Measurements from ENCODE around the gene KRI1. TPM values are rescaled to one million over a fixed set of nuclear protein-coding genes. Genes with fewer than 3 reads are reported as not detected.
"Not testable (repeated sequence)": the region's sequence is repeated elsewhere in the genome, so short reads cannot be mapped to it uniquely, and the experiment has no call there.

KRI1 gene
- total RNA-seq, 3 donors from 2014 or later: 16.4 to 23.6 (median 17.6) TPM

DNA sequence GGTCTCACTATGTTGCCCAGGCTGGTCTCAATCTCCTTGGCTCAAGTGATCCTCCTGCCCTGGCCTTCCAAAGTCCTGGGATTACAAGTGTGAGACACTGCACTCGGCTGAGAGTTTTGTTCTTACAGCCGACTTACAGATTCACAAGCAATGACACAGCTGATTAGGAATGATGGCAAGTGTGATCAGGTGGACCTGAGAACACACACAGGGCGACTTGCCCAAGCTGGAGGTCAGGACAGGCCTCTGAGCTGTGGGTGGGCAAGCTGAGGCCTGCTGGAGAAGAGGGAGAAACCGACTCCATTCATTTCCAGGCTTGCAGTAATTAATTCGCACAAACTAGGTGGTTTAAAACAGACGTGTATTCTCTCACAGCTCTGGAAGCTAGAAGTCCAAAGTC is 30.2 kb downstream of the KRI1 start:
- no peaks in the 10 kb centered on the region for H3K4me1 ChIP-seq

GRCh38 chr19:10533646-10534386 is 32.0 kb downstream of the KRI1 start:
- no peak overlapping the region for H3K4me3 ChIP-seq
- H3K27ac ChIP-seq: no peak overlapping the region
- no peaks in the 10 kb centered on the region for H3K36me3 ChIP-seq
- intact Hi-C loops (cut with DNase I; ENCODE audit: low total_unique reads): no loop called here
- H3K4me1 ChIP-seq: no peaks in the 10 kb centered on the region
- H3K27me3 ChIP-seq: no peaks in the 10 kb centered on the region
- DNase-seq (ENCODE audit: low spot score in 2 of 2): no peak
- TF ChIP-seq POLR2A (IDR thresholded peaks at IDR 0.05) (no peak), POLR2AphosphoS5 (IDR thresholded peaks at IDR 0.05) (no peak)
- TF ChIP-seq, protein P1, sequence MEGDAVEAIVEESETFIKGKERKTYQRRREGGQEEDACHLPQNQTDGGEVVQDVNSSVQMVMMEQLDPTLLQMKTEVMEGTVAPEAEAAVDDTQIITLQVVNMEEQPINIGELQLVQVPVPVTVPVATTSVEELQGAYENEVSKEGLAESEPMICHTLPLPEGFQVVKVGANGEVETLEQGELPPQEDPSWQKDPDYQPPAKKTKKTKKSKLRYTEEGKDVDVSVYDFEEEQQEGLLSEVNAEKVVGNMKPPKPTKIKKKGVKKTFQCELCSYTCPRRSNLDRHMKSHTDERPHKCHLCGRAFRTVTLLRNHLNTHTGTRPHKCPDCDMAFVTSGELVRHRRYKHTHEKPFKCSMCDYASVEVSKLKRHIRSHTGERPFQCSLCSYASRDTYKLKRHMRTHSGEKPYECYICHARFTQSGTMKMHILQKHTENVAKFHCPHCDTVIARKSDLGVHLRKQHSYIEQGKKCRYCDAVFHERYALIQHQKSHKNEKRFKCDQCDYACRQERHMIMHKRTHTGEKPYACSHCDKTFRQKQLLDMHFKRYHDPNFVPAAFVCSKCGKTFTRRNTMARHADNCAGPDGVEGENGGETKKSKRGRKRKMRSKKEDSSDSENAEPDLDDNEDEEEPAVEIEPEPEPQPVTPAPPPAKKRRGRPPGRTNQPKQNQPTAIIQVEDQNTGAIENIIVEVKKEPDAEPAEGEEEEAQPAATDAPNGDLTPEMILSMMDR (IDR thresholded peaks at IDR 0.05): no peak
- no peaks in the 10 kb centered on the region for H3K9me3 ChIP-seq

More for the DNA sequence above, 30.2 kb downstream of the KRI1 start:
- no peaks in the 10 kb centered on the region for H3K9me3 ChIP-seq
- H3K36me3 ChIP-seq: no peaks in the 10 kb centered on the region
- DNase-seq (ENCODE audit: low spot score in 2 of 2): peak in 1 of 2 donors; percentile 65
- H3K27ac ChIP-seq: no peak overlapping the region
- no peak overlapping the region for H3K4me3 ChIP-seq
- intact Hi-C loops (cut with DNase I; ENCODE audit: low total_unique reads): loop anchor here (1.0 kb wide), 1 partner anchor 31 kb away; the partner anchor contains the start of gene KRI1
- TF ChIP-seq POLR2AphosphoS5 (IDR thresholded peaks at IDR 0.05) (no peak), POLR2A (IDR thresholded peaks at IDR 0.05) (no peak)
- TF ChIP-seq, protein P1 (IDR thresholded peaks at IDR 0.05): no peak
- H3K27me3 ChIP-seq: no peaks in the 10 kb centered on the region

DNA sequence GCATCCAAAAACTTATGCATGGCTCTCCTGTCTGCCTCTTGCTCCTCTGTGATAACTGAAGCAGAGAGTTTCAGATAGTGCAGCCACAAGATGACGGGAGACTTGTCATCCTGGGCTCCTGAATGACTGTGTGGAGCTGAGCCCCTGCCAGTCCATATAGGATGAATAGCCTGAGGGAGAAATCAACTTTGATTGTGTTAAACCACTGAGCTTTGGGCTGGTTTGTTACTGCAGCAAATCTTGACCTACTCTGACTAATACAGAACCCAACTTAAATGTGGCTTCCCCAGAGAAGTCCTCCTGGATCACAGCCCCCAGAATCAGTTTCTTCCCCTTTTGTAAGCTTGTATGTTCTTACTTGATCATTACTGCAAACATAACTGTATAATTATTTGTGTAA is 33.4 kb downstream of the KRI1 start:
- no peak for DNase-seq (ENCODE audit: low spot score in 2 of 2)
- Histone ChIP-seq H3K36me3 (no peaks in the 10 kb centered on the region), H3K9me3 (no peaks in the 10 kb centered on the region), H3K4me1 (no peaks in the 10 kb centered on the region), H3K27ac (no peak overlapping the region), H3K27me3 (no peaks in the 10 kb centered on the region), H3K4me3 (no peak overlapping the region)
- TF ChIP-seq, protein P1 (IDR thresholded peaks at IDR 0.05): no peak
- TF ChIP-seq POLR2AphosphoS5 (IDR thresholded peaks at IDR 0.05): no peak
- no peak for TF ChIP-seq POLR2A (IDR thresholded peaks at IDR 0.05)
- intact Hi-C loops (cut with DNase I; ENCODE audit: low total_unique reads): no loop called here

DNA sequence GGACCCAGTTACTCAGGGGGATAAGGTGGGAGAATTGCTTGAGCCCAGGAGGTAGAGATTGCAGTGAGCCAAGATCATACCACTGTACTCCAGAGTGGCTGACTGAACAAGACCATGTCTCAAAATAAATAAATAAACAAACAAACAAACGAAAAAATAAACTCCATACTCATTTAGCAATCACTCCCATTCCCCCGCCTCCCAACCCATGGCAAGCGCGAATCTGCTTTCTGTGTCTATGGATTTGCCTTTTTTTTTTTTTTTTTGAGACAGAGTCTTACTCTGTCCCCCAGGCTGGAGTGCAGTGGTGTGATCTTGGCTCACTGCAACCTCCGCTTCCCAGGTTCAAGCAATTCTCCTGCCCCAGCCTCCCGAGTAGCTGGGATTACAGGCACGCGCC is 38.9 kb downstream of the KRI1 start:
- H3K27me3 ChIP-seq; H3K9me3 ChIP-seq; H3K4me1 ChIP-seq; H3K27ac ChIP-seq; H3K36me3 ChIP-seq; H3K4me3 ChIP-seq; DNase-seq (ENCODE audit: low spot score in 2 of 2): not testable (repeated sequence)
- intact Hi-C loops (cut with DNase I; ENCODE audit: low total_unique reads): loop anchor here (5.0 kb wide), 1 partner anchor 460 kb away; no protein-coding TSS in a partner anchor

- no peaks in the 10 kb centered on the region for H3K27me3 ChIP-seq
- H3K27ac ChIP-seq: no peak overlapping the region
- DNase-seq (ENCODE audit: low spot score in 2 of 2): no peak
- TF ChIP-seq, protein P1 (IDR thresholded peaks at IDR 0.05): no peak
- TF ChIP-seq POLR2A (IDR thresholded peaks at IDR 0.05): no peak
- TF ChIP-seq POLR2AphosphoS5 (IDR thresholded peaks at IDR 0.05): no peak
- H3K4me1 ChIP-seq: no peaks in the 10 kb centered on the region
- intact Hi-C loops (cut with DNase I; ENCODE audit: low total_unique reads): loop anchor here (5.0 kb wide), 1 partner anchor 458 kb away; no protein-coding TSS in a partner anchor
- no peak overlapping the region for H3K4me3 ChIP-seq
- H3K9me3 ChIP-seq: no peaks in the 10 kb centered on the region
- H3K36me3 ChIP-seq: no peaks in the 10 kb centered on the region
These were observed 40.2 kb downstream of the KRI1 start for GRCh38 chr19:10525636-10526035.

All from breast epithelium (tissue), 4 donors.